CD8-positive, alpha-beta memory T cell (primary cell): ENCODE results near the gene LYPLA2. TPM values are rescaled to one million over a fixed set of nuclear protein-coding genes. Genes with fewer than 3 reads are reported as not detected.
A peak's percentile ranks its signal among the peaks of the same experiment; 100 is the strongest.

ENCODE experiments used
- CTCF ChIA-PET: fragments of 350-600 bp; sonication (Branson Sonifier 250); formaldehyde crosslinking; loops from one replicate; lab custom pipeline; 2021; ENCODE audit warnings: antibody characterized with exemption; lab: Charles Lee
- POLR2A ChIA-PET: fragments of 350-600 bp; sonication (Branson Sonifier 250); formaldehyde crosslinking; loops from one replicate; lab custom pipeline; 2021; ENCODE audit warnings: antibody characterized with exemption; lab: Charles Lee
- DNase-seq, 5 donors: peaks; one replicate each; pipeline versions ENCODE4 v3.0.0 to v3.0.0-alpha.2; 2020 to 2022; ENCODE audit warnings: mixed read lengths in 1 of 5
- H3K27ac ChIP-seq: one replicate; pipeline ENCODE4 v1.7.0; 2013; ENCODE audit warnings: low read depth, mild to moderate bottlenecking, low read length, moderate library complexity
- H3K27me3 ChIP-seq: 2 replicates; pipeline ENCODE4 v1.7.0; 2013; ENCODE audit warnings: low read length, mild to moderate bottlenecking; ENCODE audit not compliant: insufficient read depth, poor library complexity, severe bottlenecking
- H3K36me3 ChIP-seq: 2 replicates; pipeline ENCODE4 v1.7.0; 2013; ENCODE audit warnings: mild to moderate bottlenecking, low read length, moderate library complexity; ENCODE audit not compliant: insufficient read depth
- H3K4me1 ChIP-seq: 2 replicates; pipeline ENCODE4 v1.7.0; 2013; ENCODE audit warnings: mild to moderate bottlenecking, low read length, moderate library complexity; ENCODE audit not compliant: insufficient read depth
- H3K4me3 ChIP-seq: 2 replicates; pipeline ENCODE4 v1.7.0; 2013; ENCODE audit warnings: mild to moderate bottlenecking, low read length
- H3K9me3 ChIP-seq: 2 replicates; pipeline ENCODE4 v1.7.0; 2013; ENCODE audit warnings: mild to moderate bottlenecking, low read length
- H3K27ac Mint-ChIP-seq, 8 donors: one replicate each; pipeline ENCODE4 v1.8.0; 2020 to 2021; ENCODE audit warnings: mixed read lengths in 8 of 8, mild to moderate bottlenecking in 6 of 8, inconsistent platforms in 3 of 8, moderate library complexity in 3 of 8
- H3K27me3 Mint-ChIP-seq, 2 donors: one replicate each; pipeline ENCODE4 v1.8.0; 2020 to 2021; ENCODE audit warnings: mixed read lengths in 2 of 2, mild to moderate bottlenecking in 1 of 2, moderate library complexity in 1 of 2
- H3K36me3 Mint-ChIP-seq, 3 donors: one replicate each; pipeline ENCODE4 v1.8.0; 2020 to 2021; ENCODE audit warnings: mixed read lengths in 3 of 3, inconsistent platforms in 1 of 3, mild to moderate bottlenecking in 1 of 3
- H3K4me1 Mint-ChIP-seq, 3 donors: one replicate each; pipeline ENCODE4 v1.8.0; 2020 to 2021; ENCODE audit warnings: mixed read lengths in 3 of 3, inconsistent platforms in 1 of 3, mild to moderate bottlenecking in 1 of 3
- H3K4me3 Mint-ChIP-seq, 7 donors: one replicate each; pipeline ENCODE4 v1.8.0; 2020 to 2021; ENCODE audit warnings: mixed read lengths in 7 of 7, mild to moderate bottlenecking in 6 of 7, moderate library complexity in 4 of 7, inconsistent platforms in 2 of 7
- H3K9me3 Mint-ChIP-seq, 5 donors: one replicate each; pipeline ENCODE4 v1.8.0; 2020 to 2022; ENCODE audit warnings: mixed read lengths in 5 of 5, mild to moderate bottlenecking in 3 of 5, moderate library complexity in 2 of 5, inconsistent platforms in 1 of 5
- polyA plus RNA-seq: library from polyadenylated mRNA; unstranded; fragments of 300-500 nt; fragmentation: Illumina TruSeq; gene quantifications from one replicate; pipeline ENCODE4 v1.2.3, GENCODE V29; 2021
- total RNA-seq, 2 experiments: library from RNA; stranded (reverse); gene quantifications; one replicate each; pipeline ENCODE4 v1.2.3, GENCODE V29; 2021

Gene LYPLA2
- total and polyA plus RNA-seq, 3 experiments from 2014 or later = 99.9 to 109 (median 100) TPM

- Mint-ChIP-seq H3K4me1 (peaks cover 34 to 42% (median 37%) of the 10 kb centered on the region in 3 donors), H3K9me3 (no peaks in the 10 kb centered on the region), H3K4me3 (no peak overlapping the region), H3K27me3 (no peaks in the 10 kb centered on the region), H3K36me3 (peaks cover 7 to 79% (median 32%) of the 10 kb centered on the region in 3 donors), H3K27ac (peak overlapping the region in 4 of 8 donors; percentile 40 to 89 (median 54))
- Histone ChIP-seq H3K27me3 (no peaks in the 10 kb centered on the region), H3K4me1 (peaks cover 17% of the 10 kb centered on the region), H3K36me3 (peaks cover 59% of the 10 kb centered on the region), H3K9me3 (no peaks in the 10 kb centered on the region), H3K4me3 (no peak overlapping the region), H3K27ac (no peak overlapping the region)
- DNase-seq = peak in 2 of 5 donors; percentile 4 to 13
- ChIA-PET CTCF (interaction anchor here (0.7 kb wide), 1 partner anchor 19 kb away, joined by 4 read pairs; no protein-coding TSS in a partner anchor), POLR2A (interaction anchor here (0.9 kb wide), 1 partner anchor 24 kb away, joined by 3 read pairs; no protein-coding TSS in a partner anchor)
These were observed 39.7 kb upstream of the LYPLA2 start for GRCh38 chr1:23751050-23751814.

- Mint-ChIP-seq H3K4me1 (peaks cover 30 to 37% (median 33%) of the 10 kb centered on the region in 3 donors), H3K9me3 (no peaks in the 10 kb centered on the region), H3K36me3 (peaks cover 7 to 81% (median 29%) of the 10 kb centered on the region in 3 donors), H3K27me3 (no peaks in the 10 kb centered on the region), H3K4me3 (no peak overlapping the region), H3K27ac (peak overlapping the region in 3 of 8 donors; percentile 43 to 66 (median 50))
- no peaks in the 10 kb centered on the region for H3K27me3 ChIP-seq
- ChIA-PET CTCF (interaction anchor here (0.7 kb wide), 1 partner anchor 19 kb away, joined by 4 read pairs; no protein-coding TSS in a partner anchor), POLR2A (interaction anchor here (0.9 kb wide), 1 partner anchor 23 kb away, joined by 3 read pairs; no protein-coding TSS in a partner anchor)
- H3K4me3 ChIP-seq = no peak overlapping the region
- no peak for DNase-seq
- H3K36me3 ChIP-seq = peaks cover 65% of the 10 kb centered on the region
- H3K27ac ChIP-seq = no peak overlapping the region
- peaks cover 17% of the 10 kb centered on the region for H3K4me1 ChIP-seq
- H3K9me3 ChIP-seq = no peaks in the 10 kb centered on the region
These were observed 39.1 kb upstream of the LYPLA2 start for GRCh38 chr1:23751815-23752200.

- Histone ChIP-seq H3K27me3 (no peaks in the 10 kb centered on the region), H3K36me3 (peaks cover 70% of the 10 kb centered on the region), H3K27ac (no peak overlapping the region), H3K4me1 (peaks cover 6% of the 10 kb centered on the region), H3K4me3 (no peak overlapping the region), H3K9me3 (no peaks in the 10 kb centered on the region)
- H3K9me3 Mint-ChIP-seq = no peaks in the 10 kb centered on the region
- H3K4me3 Mint-ChIP-seq = no peak overlapping the region
- DNase-seq = no peak
- ChIA-PET POLR2A (no interaction called here), CTCF (interaction anchor here (0.9 kb wide), 1 partner anchor 9 kb away, joined by 3 read pairs; no protein-coding TSS in a partner anchor)
- H3K27me3 Mint-ChIP-seq = no peaks in the 10 kb centered on the region
- H3K36me3 Mint-ChIP-seq = peaks cover 7 to 87% (median 28%) of the 10 kb centered on the region in 3 donors
- H3K4me1 Mint-ChIP-seq = peaks cover 19 to 26% (median 22%) of the 10 kb centered on the region in 3 donors
- no peak overlapping the region for H3K27ac Mint-ChIP-seq
These were observed 38.0 kb upstream of the LYPLA2 start for GRCh38 chr1:23752909-23753308.

- Mint-ChIP-seq H3K4me3 (no peak overlapping the region), H3K36me3 (peaks cover under 1 to 96% (median 29%) of the 10 kb centered on the region in 3 donors), H3K27me3 (no peaks in the 10 kb centered on the region), H3K4me1 (peaks cover 0 to 11% (median 5%) of the 10 kb centered on the region in 3 donors), H3K9me3 (no peaks in the 10 kb centered on the region), H3K27ac (peak overlapping the region in 1 of 8 donors; percentile 37)
- ChIA-PET CTCF (interaction anchor here (0.9 to 1.9 kb wide), 2 partner anchors 10 to 15 kb away, joined by 3 to 6 read pairs; no protein-coding TSS in a partner anchor), POLR2A (no interaction called here)
- Histone ChIP-seq H3K4me3 (no peak overlapping the region), H3K27me3 (no peaks in the 10 kb centered on the region), H3K27ac (no peak overlapping the region), H3K36me3 (peaks cover 75% of the 10 kb centered on the region), H3K9me3 (no peaks in the 10 kb centered on the region), H3K4me1 (no peaks in the 10 kb centered on the region)
- DNase-seq = no peak
These were observed 34.3 kb upstream of the LYPLA2 start for GRCh38 chr1:23756676-23757075.

- no peak for DNase-seq
These were observed 33.1 kb upstream of the LYPLA2 start for GRCh38 chr1:23757812-23758211.

GRCh38 chr1:23759277-23759676, 31.7 kb upstream of the LYPLA2 start:
- no peak overlapping the region for H3K4me3 ChIP-seq
- peaks cover 0 to 12% (median 5%) of the 10 kb centered on the region in 3 donors for H3K4me1 Mint-ChIP-seq
- CTCF ChIA-PET = no interaction called here
- no peak overlapping the region for H3K27ac ChIP-seq
- no peaks in the 10 kb centered on the region for H3K27me3 Mint-ChIP-seq
- H3K9me3 Mint-ChIP-seq = no peaks in the 10 kb centered on the region
- H3K4me3 Mint-ChIP-seq = no peak overlapping the region
- no peak for DNase-seq
- no peaks in the 10 kb centered on the region for H3K4me1 ChIP-seq
- peak overlapping the region in 2 of 8 donors; percentile 32 to 84 for H3K27ac Mint-ChIP-seq
- H3K9me3 ChIP-seq = no peaks in the 10 kb centered on the region
- POLR2A ChIA-PET = no interaction called here
- H3K36me3 Mint-ChIP-seq = peaks cover 0 to 90% (median 24%) of the 10 kb centered on the region in 3 donors
- peaks cover 49% of the 10 kb centered on the region for H3K36me3 ChIP-seq
- no peaks in the 10 kb centered on the region for H3K27me3 ChIP-seq

More at GRCh38 chr1:23757812-23758211, 33.1 kb upstream of the LYPLA2 start:
- Histone ChIP-seq H3K36me3 (peaks cover 64% of the 10 kb centered on the region), H3K4me1 (no peaks in the 10 kb centered on the region), H3K9me3 (no peaks in the 10 kb centered on the region), H3K4me3 (no peak overlapping the region), H3K27me3 (no peaks in the 10 kb centered on the region), H3K27ac (no peak overlapping the region)
- peaks cover 0 to 12% (median 5%) of the 10 kb centered on the region in 3 donors for H3K4me1 Mint-ChIP-seq
- POLR2A ChIA-PET = interaction anchor here (0.8 kb wide), 1 partner anchor 60 kb away, joined by 4 read pairs; no protein-coding TSS in a partner anchor
- H3K9me3 Mint-ChIP-seq = no peaks in the 10 kb centered on the region
- H3K27ac Mint-ChIP-seq = no peak overlapping the region
- H3K4me3 Mint-ChIP-seq = no peak overlapping the region
- CTCF ChIA-PET = interaction anchor here (0.7 to 1.9 kb wide), 2 partner anchors 14 to 346 kb away, joined by 3 to 6 read pairs; no protein-coding TSS in a partner anchor
- H3K36me3 Mint-ChIP-seq = peaks cover 0 to 94% (median 30%) of the 10 kb centered on the region in 3 donors
- H3K27me3 Mint-ChIP-seq = no peaks in the 10 kb centered on the region

GRCh38 chr1:23763041-23763577, 27.8 kb upstream of the LYPLA2 start:
- Histone ChIP-seq H3K4me3 (no peak overlapping the region), H3K36me3 (peaks cover 19% of the 10 kb centered on the region), H3K9me3 (no peaks in the 10 kb centered on the region), H3K27me3 (no peaks in the 10 kb centered on the region), H3K4me1 (no peaks in the 10 kb centered on the region), H3K27ac (no peak overlapping the region)
- CTCF ChIA-PET = no interaction called here
- DNase-seq = no peak
- Mint-ChIP-seq H3K27me3 (no peaks in the 10 kb centered on the region), H3K36me3 (peaks cover 0 to 65% (median 13%) of the 10 kb centered on the region in 3 donors), H3K9me3 (no peaks in the 10 kb centered on the region), H3K27ac (peak overlapping the region in 1 of 8 donors; percentile 35), H3K4me1 (peaks cover 0 to 12% (median 5%) of the 10 kb centered on the region in 3 donors), H3K4me3 (no peak overlapping the region)
- POLR2A ChIA-PET = no interaction called here
